Measurements from ENCODE around the gene OTOS. TPM values are rescaled to one million over a fixed set of nuclear protein-coding genes. Genes with fewer than 3 reads are reported as not detected.

OTOS gene
- total and polyA plus RNA-seq, 7 donors = not detected

- Histone ChIP-seq H3K9me3 (no peaks in the 10 kb centered on the region), H3K27ac (no peak overlapping the region), H3K4me1 (no peaks in the 10 kb centered on the region), H3K27me3 (peaks cover 0 to 6% (median 0%) of the 10 kb centered on the region in 3 donors), H3K4me3 (no peak overlapping the region), H3K36me3 (no peaks in the 10 kb centered on the region)
- intact Hi-C loops (cut with DNase I) = no loop called here
- 66 to 74% methylated on average over 7 of the region's 7 CpGs for WGBS, 2 donors
- no peak for DNase-seq
- TF ChIP-seq POLR2A (IDR thresholded peaks at IDR 0.05) (no peak), POLR2AphosphoS5 (IDR thresholded peaks at IDR 0.05) (no peak), EP300 (IDR thresholded peaks at IDR 0.05) (no peak), CTCF (IDR thresholded peaks at IDR 0.05) (no peak)
Observed at GRCh38 chr2:240174496-240174895, 34.0 kb upstream of the OTOS start.

- WGBS, 2 donors = 70 to 81% methylated on average over 13 of the region's 13 CpGs
- intact Hi-C loops (cut with DNase I) = no loop called here
- peaks cover 0 to 11% (median 0%) of the 10 kb centered on the region in 3 donors for H3K27me3 ChIP-seq
- no peak overlapping the region for H3K4me3 ChIP-seq
- H3K9me3 ChIP-seq = no peaks in the 10 kb centered on the region
- H3K27ac ChIP-seq = no peak overlapping the region
- DNase-seq = no peak
- H3K4me1 ChIP-seq = no peaks in the 10 kb centered on the region
- no peaks in the 10 kb centered on the region for H3K36me3 ChIP-seq
- no peak for TF ChIP-seq EP300 (IDR thresholded peaks at IDR 0.05)
Observed at GRCh38 chr2:240172071-240172895, 31.8 kb upstream of the OTOS start.

- DNase-seq = no peak
- 67 to 72% methylated on average over 3 of the region's 3 CpGs for WGBS, 2 donors
- no peaks in the 10 kb centered on the region for H3K4me1 ChIP-seq
- TF ChIP-seq POLR2A (IDR thresholded peaks at IDR 0.05) (no peak), CTCF (IDR thresholded peaks at IDR 0.05) (no peak), EP300 (IDR thresholded peaks at IDR 0.05) (no peak), POLR2AphosphoS5 (IDR thresholded peaks at IDR 0.05) (no peak)
- H3K27ac ChIP-seq = no peak overlapping the region
- no peaks in the 10 kb centered on the region for H3K9me3 ChIP-seq
- H3K4me3 ChIP-seq = no peak overlapping the region
- peaks cover 0 to 17% (median 0%) of the 10 kb centered on the region in 3 donors for H3K27me3 ChIP-seq
- no peaks in the 10 kb centered on the region for H3K36me3 ChIP-seq
- intact Hi-C loops (cut with DNase I) = no loop called here
Observed at GRCh38 chr2:240170883-240171282, 30.4 kb upstream of the OTOS start.

GRCh38 chr2:240170354-240170735 lies 29.9 kb upstream of the OTOS start:
- intact Hi-C loops (cut with DNase I) = no loop called here
- WGBS, 2 donors = 31 to 45% methylated on average over 6 of the region's 6 CpGs
- Histone ChIP-seq H3K36me3 (no peaks in the 10 kb centered on the region), H3K4me3 (no peak overlapping the region), H3K27ac (no peak overlapping the region), H3K9me3 (no peaks in the 10 kb centered on the region), H3K27me3 (peaks cover 0 to 17% (median 0%) of the 10 kb centered on the region in 3 donors), H3K4me1 (no peaks in the 10 kb centered on the region)
- no peak for DNase-seq
- no peak for TF ChIP-seq CTCF (IDR thresholded peaks at IDR 0.05)
- no peak for TF ChIP-seq POLR2A (IDR thresholded peaks at IDR 0.05)

- intact Hi-C loops (cut with DNase I) = no loop called here
- peaks cover 0 to 13% (median 0%) of the 10 kb centered on the region in 3 donors for H3K27me3 ChIP-seq
Observed at GRCh38 chr2:240169486-240170353, 29.3 kb upstream of the OTOS start.

More at GRCh38 chr2:240169486-240170353, 29.3 kb upstream of the OTOS start:
- H3K36me3 ChIP-seq = no peaks in the 10 kb centered on the region
- WGBS, 2 donors = 74 to 79% methylated on average over 15 of the region's 15 CpGs
- TF ChIP-seq EP300 (IDR thresholded peaks at IDR 0.05) (no peak), POLR2A (IDR thresholded peaks at IDR 0.05) (no peak), POLR2AphosphoS5 (IDR thresholded peaks at IDR 0.05) (no peak), CTCF (IDR thresholded peaks at IDR 0.05) (no peak)
- H3K27ac ChIP-seq = no peak overlapping the region
- no peak for DNase-seq
- no peaks in the 10 kb centered on the region for H3K4me1 ChIP-seq
- H3K9me3 ChIP-seq = no peaks in the 10 kb centered on the region
- no peak overlapping the region for H3K4me3 ChIP-seq
